ENCODE results near the gene XYLB. TPM values are rescaled to one million over a fixed set of nuclear protein-coding genes. Genes with fewer than 3 reads are reported as not detected.

Gene XYLB
- polyA plus RNA-seq, 4 donors = 9.3 to 11.0 (median 10.0) TPM

GRCh38 chr3:38453075-38453912, 106.7 kb downstream of the XYLB start, which contains the start of gene ACVR2B:
Gene ACVR2B, plus strand, starts transcription at chr3:38453890. Its CDS starts 433 bp downstream, at chr3:38454323.
- peak; percentile 70 to 83 (median 76) for DNase-seq (ENCODE audit: low read depth in 4 of 4, low spot score in 3 of 4)

- no peak for DNase-seq (ENCODE audit: low read depth in 4 of 4, low spot score in 3 of 4)
Observed at GRCh38 chr3:38453913-38454177, 107.3 kb downstream of the XYLB start.

GRCh38 chr3:38454178-38454883, 107.7 kb downstream of the XYLB start:
- DNase-seq (ENCODE audit: low read depth in 4 of 4, low spot score in 3 of 4) = peak in 1 of 4 donors; percentile 32

- DNase-seq (ENCODE audit: low read depth in 4 of 4, low spot score in 3 of 4) = peak in 2 of 4 donors; percentile 53 to 79
Observed at GRCh38 chr3:38454884-38455638, 108.5 kb downstream of the XYLB start.

DNA sequence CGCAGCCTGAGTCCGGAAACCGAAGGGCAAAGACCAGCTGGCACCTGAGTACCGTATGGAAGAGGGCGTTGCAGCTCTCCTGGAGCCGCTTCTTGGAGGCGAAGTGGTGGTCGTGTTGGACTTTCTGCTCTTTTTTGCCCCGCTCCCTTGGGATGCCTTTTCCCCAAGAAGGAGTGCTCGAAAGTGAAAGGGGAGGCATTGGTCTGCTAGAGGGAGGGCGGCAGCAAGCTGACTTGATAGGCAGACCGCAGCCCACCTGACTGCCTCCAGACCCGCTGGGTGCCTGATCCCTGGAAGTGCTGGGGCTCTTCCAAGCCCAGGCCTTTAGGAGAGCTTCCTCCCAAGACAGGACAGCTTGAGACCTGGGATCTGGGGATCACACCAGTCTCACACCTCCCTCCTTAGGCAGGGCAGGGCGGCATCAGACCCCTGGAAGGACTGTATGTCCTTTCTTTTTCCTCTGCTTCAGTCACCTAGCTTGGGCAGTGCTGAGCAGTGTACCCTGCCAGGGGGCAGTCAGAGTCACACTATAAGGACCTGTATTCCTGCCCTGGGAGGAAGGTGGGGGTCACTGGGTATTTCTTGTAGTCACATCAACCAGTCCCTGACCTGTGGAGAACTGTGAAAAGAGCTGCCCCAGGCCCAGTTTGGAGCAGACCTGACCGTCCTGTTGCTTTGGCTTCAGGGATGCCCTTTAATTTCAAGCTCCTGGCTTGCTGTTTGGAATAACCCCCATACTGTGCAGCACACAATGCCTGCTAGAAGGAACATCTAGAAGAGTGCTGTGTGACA, 109.2 kb downstream of the XYLB start:
- DNase-seq (ENCODE audit: low read depth in 4 of 4, low spot score in 3 of 4) = no peak

DNA sequence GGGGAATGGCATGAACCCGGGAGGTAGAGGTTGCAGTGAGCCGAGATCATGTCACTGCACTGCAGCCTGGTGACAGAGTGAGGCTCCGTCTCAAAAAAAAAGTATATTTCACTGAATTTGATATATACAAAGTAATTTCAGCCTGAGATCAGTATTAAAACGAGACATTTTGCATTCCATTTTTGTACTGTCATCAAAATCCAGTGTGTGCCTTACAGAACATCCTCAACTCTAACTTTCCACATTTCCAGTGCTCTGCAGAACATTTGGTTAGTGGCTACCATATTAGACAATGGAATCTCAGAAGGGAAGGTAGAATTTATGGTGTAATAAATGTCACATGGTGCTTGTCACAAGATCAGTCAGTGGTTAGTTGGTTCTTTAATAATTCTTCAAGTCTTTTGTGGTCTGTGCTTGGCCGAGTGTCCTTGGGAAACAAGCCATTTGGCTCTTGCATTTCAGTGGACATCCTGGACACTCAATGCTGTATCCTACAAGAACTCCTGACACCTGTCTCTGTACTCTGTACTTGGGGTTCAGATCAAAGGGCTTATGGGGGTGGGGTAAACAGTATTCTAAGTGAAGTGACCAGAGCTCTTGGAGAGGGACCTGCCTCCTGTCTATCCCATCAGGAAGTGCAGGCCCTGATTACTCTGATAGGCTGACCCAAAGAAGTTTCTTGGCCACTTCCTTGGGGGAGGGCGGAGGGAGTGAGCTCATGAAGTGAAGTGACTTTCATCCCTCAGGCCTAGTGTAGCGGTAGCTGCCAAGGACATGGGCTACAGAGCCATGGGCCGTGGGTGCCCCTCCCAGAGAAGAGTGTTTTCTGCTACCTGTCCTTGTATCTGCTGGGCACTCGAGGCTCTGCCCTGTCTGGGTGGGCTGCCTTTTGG, 110.8 kb downstream of the XYLB start:
- DNase-seq (ENCODE audit: low read depth in 4 of 4, low spot score in 3 of 4) = no peak

GRCh38 chr3:38458796-38459498, 112.4 kb downstream of the XYLB start:
- DNase-seq (ENCODE audit: low read depth in 4 of 4, low spot score in 3 of 4) = peak in 1 of 4 donors; percentile 12

GRCh38 chr3:38459499-38460048, 113.0 kb downstream of the XYLB start:
- no peak for DNase-seq (ENCODE audit: low read depth in 4 of 4, low spot score in 3 of 4)

- peak in 1 of 4 donors; percentile 8 for DNase-seq (ENCODE audit: low read depth in 4 of 4, low spot score in 3 of 4)
Observed at GRCh38 chr3:38460377-38461270, 114.0 kb downstream of the XYLB start.

Other genes starting within 250 kb of the XYLB start
- 100 to 1,000 TPM; 114 to 143 (median 128) TPM for gene ACAA1, start 209.7 kb upstream of the XYLB start, polyA plus RNA-seq (ENCODE audit: insufficient read length in 4 of 4)
- gene MYD88, start 208.1 kb upstream of the XYLB start, polyA plus RNA-seq (ENCODE audit: insufficient read length in 4 of 4) = 10 to 100 TPM; 26.6 to 28.8 (median 27.6) TPM
- 10 to 100 TPM; 48.1 to 51.2 (median 49.7) TPM for gene OXSR1, start 181.2 kb upstream of the XYLB start, polyA plus RNA-seq (ENCODE audit: insufficient read length in 4 of 4)
- gene SLC22A13, start 81.0 kb upstream of the XYLB start, polyA plus RNA-seq (ENCODE audit: insufficient read length in 4 of 4) = 1 to 10 TPM; 1.6 to 4.1 (median 2.5) TPM
- gene SLC22A14, start 64.5 kb upstream of the XYLB start, polyA plus RNA-seq (ENCODE audit: insufficient read length in 4 of 4) = under 1 TPM; 0.32 to 0.57 (median 0.42) TPM
- 10 to 100 TPM; 15.5 to 18.6 (median 16.8) TPM for gene ACVR2B, start 107.1 kb downstream of the XYLB start, polyA plus RNA-seq (ENCODE audit: insufficient read length in 4 of 4)
- 10 to 100 TPM; 11.7 to 16.2 (median 14.1) TPM for gene EXOG, start 149.6 kb downstream of the XYLB start, polyA plus RNA-seq (ENCODE audit: insufficient read length in 4 of 4)

Data from right renal pelvis (tissue), 4 donors.